Keratinocyte (primary cell): Measurements from ENCODE around the gene PEX7.

Experiments
- CTCF ChIP-seq, 3 experiments: IDR thresholded peaks in 1 of 3; conservative IDR thresholded peaks in 1 of 3; optimal IDR thresholded peaks in 1 of 3; 2 replicates in 2 of 3; 3 replicates in 1 of 3; pipeline versions ENCODE3 to v1.5.1; 2011; ENCODE audit warnings: low read length in 3 of 3, mild to moderate bottlenecking in 3 of 3, moderate library complexity in 2 of 3, control low read depth in 1 of 3, inconsistent platforms in 1 of 3; ENCODE audit not compliant: insufficient read depth in 2 of 3; ENCODE audit errors: extremely low read depth in 1 of 3
- EZH2 ChIP-seq: IDR thresholded peaks from one replicate; pipeline ENCODE4 v1.6.1; 2012; ENCODE audit warnings: inconsistent platforms, mild to moderate bottlenecking, low read length, moderate library complexity

- TF ChIP-seq EZH2 (no peak), CTCF (optimal IDR thresholded peaks at IDR 0.05 in 1 of 3, IDR thresholded peaks at IDR 0.05 in 1 of 3, conservative IDR thresholded peaks at IDR 0.05 in 1 of 3; ENCODE audit: extremely low read depth in 1 of 3, insufficient read depth in 2 of 3, low read length in 3 of 3) (no peak)
Observed at GRCh38 chr6:136816656-136817055, 5.7 kb upstream of the PEX7 start.
